GM19238 (cell line): ENCODE measurements around the gene CMTR1.
A peak's percentile ranks its signal among the peaks of the same experiment; 100 is the strongest.
"Not testable (repeated sequence)": the region's sequence is repeated elsewhere in the genome, so short reads cannot be mapped to it uniquely, and the experiment has no call there.

ENCODE experiments used
- DNase-seq: peaks from one replicate; pipeline ENCODE4 v3.0.0; 2011; ENCODE audit warnings: low spot score; ENCODE audit not compliant: insufficient read length

The CMTR1 gene

GRCh38 chr6:37491171-37491829 is 58.3 kb downstream of the CMTR1 start:
- no peak for DNase-seq

DNA sequence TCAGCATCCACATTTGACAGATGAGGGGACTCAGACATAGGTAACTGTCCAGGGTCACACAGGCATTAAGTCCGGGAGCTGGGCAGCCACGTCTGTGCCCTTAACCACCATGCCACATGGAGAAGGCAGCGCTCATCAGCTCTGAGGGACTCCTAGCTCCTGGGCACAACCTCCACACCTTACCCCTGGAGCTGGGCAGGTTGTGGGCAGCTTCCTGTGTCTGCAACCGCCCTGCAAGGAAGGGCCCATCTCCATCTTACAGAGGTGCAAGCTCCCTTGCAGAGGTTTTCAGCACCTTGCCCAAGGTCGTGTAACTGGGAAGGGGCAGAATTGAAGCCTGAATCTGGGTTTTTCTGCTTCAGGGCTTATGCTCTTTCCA is 58.8 kb downstream of the CMTR1 start:
- no peak for DNase-seq

- no peak for DNase-seq
These were observed 59.4 kb downstream of the CMTR1 start for GRCh38 chr6:37492236-37492972.

DNA sequence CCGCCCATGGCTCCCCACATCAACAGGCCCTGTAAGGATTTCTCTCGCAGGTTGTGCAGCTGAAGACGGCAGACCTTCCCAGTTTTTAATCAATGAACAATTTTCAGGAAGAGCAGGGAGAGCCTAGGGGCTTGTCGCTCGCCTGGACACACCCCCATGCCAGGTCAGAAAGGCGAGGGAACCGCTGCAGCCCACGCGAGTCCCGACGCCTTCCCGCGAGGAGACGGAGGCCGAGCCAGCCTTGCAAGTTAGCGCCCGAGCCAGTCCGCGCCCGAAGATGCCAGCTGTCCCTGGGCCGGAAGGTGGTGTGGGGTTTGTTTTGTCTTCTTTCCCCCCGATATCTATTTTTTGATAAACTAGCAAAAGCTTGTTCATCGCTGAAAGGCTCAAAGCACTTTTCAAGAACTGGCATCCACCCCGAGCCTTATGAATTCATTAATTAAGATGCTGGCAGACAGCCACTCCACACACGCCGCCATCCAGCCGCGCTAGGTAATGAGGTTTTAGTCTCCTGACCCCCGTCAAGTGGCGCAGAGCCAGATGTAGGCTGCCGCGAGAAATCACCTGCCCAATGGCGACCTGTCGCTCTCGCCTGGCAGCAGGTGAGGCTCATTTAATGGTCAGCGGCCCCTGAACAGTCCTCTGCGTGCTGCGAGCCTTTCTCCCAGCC is 60.1 kb downstream of the CMTR1 start:
- DNase-seq: no peak

DNA sequence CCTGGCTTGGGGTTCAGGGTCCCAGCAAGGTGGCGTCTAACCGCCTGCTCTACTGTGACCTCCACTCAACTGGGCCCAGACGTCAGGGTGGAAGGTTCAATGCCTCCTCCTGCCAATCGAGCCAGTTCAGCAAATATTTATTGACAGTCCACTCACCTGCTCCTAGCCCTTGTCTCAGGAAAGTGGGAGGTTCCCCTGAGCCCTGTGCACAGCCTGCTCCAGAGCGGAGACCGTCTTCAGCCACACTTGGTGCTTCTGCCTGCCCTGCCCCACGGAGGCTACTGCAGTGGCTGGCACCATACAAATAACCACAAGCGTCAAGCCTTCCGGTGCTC is 60.6 kb downstream of the CMTR1 start:
- no peak for DNase-seq

GRCh38 chr6:37495244-37495934 is 62.4 kb downstream of the CMTR1 start:
- DNase-seq: no peak

DNA sequence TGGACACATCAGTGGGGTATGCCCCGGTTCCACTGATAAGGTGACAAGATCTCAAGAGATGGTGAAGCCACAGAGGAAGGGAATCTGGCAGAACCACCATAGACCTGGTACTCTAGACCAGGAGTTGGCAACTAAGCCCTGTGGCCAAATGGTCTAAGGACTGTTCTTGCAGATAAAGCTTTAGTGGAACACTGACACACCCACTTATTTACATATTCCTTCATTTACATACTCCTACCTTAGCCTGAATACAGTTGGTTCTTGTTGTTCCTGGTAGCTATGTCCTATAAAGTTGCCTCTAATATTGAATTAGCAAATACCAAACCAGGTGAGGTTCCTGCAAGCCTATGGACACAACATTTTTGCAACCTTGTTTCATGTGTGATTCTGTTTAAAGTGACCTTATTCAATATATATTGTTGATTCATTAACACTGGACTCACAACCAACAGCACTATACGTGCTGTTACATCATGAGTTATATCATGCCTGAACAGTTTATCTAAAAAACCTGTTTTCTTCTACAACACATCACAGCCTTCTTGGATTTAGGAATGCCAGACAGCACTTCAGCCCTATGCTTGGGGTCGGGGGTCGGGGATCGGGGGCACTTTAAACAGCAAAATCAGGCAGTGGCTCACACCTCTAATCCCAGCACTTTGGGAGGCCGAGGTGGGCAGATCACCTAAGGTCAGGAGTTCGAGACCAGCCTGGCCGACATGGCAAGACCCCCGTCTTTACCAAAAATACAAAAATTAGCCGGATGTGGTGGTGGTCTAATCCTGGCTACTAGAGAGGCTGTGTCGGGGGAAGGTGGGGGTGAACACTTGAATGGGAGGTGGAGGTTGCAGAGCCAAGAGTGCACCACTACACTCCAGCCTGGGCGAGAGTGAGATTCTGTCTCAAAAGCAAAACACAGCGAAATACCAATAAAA is 64.2 kb downstream of the CMTR1 start:
- no peak for DNase-seq

- peak; percentile 89 for DNase-seq
These were observed 66.6 kb downstream of the CMTR1 start, which contains the start of gene CCDC167 for GRCh38 chr6:37499433-37500293. Gene CCDC167 (minus strand): TSS chr6:37499893. CDS start chr6:37499863, 30 bp downstream.

DNA sequence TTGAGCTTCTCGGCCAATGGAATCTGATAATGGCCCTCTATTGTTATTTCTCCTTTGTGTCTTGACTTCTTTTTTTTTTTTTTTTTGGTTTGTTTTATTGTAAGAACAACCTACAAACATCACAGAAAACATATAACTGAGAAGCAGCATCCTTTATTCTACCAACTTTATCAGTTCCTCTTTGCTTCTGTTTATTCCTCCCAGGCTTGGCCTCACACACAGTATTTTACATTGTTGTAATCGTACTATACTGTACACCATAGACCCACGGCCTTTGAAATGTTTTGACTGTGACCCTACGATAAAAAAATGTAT is 67.2 kb downstream of the CMTR1 start:
- no peak for DNase-seq

DNA sequence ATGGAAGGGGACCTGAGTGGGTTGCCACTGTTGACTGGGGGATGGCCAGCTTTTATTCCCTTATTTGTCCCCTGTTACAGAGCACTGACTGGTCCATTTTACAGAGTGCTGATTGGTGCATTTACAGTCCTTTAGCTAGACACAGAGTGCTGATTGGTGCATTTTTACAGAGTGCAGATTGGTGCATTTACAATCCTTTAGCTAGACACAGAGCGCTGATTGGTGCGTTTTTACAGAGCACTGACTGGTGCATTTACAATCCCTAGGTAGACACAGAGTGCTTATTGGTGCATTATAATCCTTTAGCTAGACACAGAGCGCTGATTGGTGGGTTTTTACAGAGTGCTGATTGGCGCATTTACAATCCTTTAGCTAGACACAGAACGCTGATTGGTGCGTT is 67.9 kb downstream of the CMTR1 start:
- DNase-seq: not testable (repeated sequence)

- DNase-seq: no peak
These were observed 68.8 kb downstream of the CMTR1 start for GRCh38 chr6:37501632-37502491.

GRCh38 chr6:37502703-37503291 is 69.8 kb downstream of the CMTR1 start:
- no peak for DNase-seq

DNA sequence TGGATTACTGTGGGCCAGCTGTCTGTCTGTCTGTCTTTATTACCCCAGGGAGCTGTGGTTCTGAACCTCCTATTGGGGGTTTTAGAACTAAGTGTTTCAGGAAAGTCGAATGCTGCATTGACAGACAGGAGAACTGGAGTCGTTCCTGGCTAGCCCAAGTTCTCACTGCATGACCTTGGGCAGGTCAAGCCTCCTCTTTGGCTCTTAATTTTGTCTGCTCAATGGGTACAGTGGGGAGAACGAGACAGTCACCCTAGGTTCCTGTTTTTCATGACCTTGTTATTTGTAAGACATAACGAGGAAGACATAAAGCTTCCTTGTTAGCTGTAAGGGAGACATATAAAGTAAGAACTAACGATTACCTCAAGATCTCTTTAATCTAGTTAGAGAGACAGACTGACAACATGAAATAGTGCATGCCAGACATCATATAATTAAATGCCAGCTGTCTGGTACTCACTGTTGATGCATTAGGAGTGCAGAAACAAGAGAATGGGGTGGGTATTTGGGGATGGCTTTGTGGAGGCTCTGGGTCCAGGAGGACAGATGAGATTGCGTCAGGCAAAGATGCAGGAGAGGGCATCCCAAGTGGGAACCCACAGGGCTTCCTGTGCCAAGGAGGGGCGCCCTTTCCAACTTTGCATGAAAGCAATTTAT is 70.4 kb downstream of the CMTR1 start:
- DNase-seq: no peak

- DNase-seq: no peak
These were observed 71.0 kb downstream of the CMTR1 start for GRCh38 chr6:37504024-37504423.

GRCh38 chr6:37506479-37506878 is 73.5 kb downstream of the CMTR1 start:
- no peak for DNase-seq

DNA sequence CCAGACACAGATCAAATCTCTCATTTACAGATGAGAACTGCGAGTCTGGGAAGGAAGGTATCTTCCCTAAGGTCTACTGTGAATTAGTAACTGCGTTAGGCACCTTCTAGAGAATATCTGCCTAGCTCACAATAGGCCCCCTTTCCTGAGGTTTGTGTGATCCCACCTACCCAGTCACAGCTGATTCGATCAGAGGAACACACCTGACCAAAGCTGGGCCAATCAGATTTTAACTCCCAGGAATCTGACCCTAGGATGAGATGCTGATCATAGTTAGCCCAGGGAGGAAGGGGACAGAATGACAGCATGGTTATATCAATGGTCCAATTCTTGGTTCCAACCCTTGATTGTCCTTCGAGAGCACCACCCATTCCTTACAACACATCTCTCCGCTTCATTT is 74.1 kb downstream of the CMTR1 start:
- DNase-seq: no peak

DNA sequence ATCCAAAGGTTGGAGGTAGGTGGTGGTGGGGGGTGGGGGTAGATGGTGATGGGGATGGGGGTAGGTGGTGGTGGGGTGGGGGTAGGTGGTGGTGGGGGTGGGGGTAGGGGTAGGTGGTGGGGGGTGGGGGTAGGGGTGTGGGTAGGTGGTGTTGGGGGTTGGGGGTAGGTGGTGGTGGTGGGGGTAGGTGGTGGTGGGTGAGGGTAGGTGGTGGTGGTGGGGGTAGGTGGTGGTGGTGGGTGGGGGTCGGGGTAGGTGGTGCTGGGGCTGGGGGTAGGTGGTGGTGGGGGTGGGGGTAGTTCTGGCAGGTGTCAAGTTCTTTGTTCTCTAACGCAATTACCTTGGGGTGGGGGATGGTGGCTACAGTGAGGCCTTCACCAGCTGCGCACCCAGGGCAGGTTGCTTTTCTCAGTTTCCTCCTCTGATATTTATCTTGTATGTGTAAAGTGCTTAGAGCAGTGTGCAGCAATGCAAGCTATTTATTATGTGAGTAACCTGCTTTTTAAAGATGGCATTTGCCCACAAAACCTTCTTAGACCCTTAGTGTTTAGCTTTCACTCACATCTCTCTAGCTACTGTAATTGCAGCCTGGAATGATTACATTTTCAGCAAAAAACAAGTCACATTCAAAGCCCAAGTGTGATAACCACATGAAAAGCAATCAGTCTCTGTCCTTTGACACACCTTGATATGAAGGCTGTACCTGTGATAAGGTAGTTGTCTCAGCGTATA is 74.8 kb downstream of the CMTR1 start:
- DNase-seq: no peak

GRCh38 chr6:37511201-37511600 is 78.2 kb downstream of the CMTR1 start:
- DNase-seq: no peak
